Tibial nerve (tissue), 3 donors: ENCODE measurements around the gene SNX30.

Source experiments
- POLR2A ChIP-seq, 2 donors: fragments of 450-650 bp; IDR thresholded peaks; one replicate each; pipeline ENCODE4 v1.6.1; 2017; ENCODE audit warnings: antibody characterized with exemption in 2 of 2, mild to moderate bottlenecking in 2 of 2, moderate library complexity in 2 of 2
- TF ChIP-seq, protein P1 (sequence below), 5 experiments: fragments of 200-600 bp in 3 of 5; fragments of 450-650 bp in 2 of 5; sonication (generic) in 3 of 5; IDR thresholded peaks; one replicate each; pipeline ENCODE4 v1.5.1; 2016 to 2019; ENCODE audit warnings: antibody characterized with exemption in 5 of 5, mild to moderate bottlenecking in 3 of 5, moderate library complexity in 2 of 5

DNA sequence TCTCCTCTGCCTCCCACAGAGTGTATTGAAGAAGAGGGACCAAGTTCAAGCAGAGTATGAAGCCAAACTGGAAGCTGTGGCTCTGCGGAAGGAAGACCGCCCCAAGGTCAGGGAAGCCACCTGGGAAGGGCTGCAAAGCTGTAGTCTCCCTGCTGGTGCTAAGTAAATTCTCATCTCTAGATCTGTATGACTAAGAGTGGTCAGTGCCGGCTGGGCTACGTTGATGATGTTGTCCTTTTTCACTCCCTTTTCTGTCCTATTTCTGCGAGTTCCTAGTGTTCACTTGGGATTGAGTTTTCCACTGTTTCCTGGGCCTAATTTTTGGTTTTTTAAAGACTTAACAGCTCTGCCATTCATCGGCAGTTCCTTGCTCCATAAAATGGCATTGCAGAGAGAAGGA is 100.3 kb downstream of the SNX30 start:
- TF ChIP-seq, protein P1, sequence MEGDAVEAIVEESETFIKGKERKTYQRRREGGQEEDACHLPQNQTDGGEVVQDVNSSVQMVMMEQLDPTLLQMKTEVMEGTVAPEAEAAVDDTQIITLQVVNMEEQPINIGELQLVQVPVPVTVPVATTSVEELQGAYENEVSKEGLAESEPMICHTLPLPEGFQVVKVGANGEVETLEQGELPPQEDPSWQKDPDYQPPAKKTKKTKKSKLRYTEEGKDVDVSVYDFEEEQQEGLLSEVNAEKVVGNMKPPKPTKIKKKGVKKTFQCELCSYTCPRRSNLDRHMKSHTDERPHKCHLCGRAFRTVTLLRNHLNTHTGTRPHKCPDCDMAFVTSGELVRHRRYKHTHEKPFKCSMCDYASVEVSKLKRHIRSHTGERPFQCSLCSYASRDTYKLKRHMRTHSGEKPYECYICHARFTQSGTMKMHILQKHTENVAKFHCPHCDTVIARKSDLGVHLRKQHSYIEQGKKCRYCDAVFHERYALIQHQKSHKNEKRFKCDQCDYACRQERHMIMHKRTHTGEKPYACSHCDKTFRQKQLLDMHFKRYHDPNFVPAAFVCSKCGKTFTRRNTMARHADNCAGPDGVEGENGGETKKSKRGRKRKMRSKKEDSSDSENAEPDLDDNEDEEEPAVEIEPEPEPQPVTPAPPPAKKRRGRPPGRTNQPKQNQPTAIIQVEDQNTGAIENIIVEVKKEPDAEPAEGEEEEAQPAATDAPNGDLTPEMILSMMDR (IDR thresholded peaks at IDR 0.05), result no peak
- no peak for TF ChIP-seq POLR2A (IDR thresholded peaks at IDR 0.05)
